Hematopoietic multipotent progenitor cell treated with erythropoietin and hydrocortisone succinate and interleukin-3 and kit ligand, for 17 days (in vitro differentiated cells): Measurements from ENCODE around the gene ZNF740.
"Not testable (repeated sequence)": the region's sequence is repeated elsewhere in the genome, so short reads cannot be mapped to it uniquely, and the experiment has no call there.

Source experiments
- DNase-seq: peaks from one replicate; pipeline ENCODE4 v3.0.0-alpha.2; 2015; ENCODE audit warnings: low spot score

The ZNF740 gene

GRCh38 chr12:53173085-53173715 lies 7.3 kb upstream of the ZNF740 start:
- DNase-seq = no peak

DNA sequence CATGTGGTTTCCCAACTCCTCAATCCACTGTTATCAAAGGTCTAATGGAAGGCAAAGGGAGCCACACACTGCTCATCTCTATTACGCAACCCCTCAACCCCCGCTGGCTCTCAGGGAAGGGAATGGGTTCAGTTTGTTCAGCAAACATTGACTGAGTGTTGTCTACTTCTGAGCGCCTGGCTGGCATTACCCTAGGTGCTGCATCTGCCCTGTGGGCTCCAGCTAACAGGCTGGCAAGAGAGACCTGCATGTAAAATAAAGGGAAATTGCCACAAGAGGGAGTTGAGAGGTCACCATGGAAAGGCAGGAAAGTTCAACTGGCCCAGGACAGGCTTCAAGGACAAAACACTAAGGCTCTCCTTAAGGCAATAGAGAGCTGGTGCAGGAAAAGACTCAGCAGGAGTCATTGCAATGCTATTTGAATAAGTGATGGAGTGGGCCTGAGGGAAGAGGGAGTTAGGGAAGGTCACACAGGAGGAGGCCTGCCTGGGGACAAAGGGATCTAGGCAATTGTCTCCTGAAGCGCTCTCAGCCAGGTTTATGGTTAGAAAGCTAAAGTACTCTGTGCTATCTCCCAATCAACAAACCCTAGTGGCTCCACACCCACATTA lies 5.5 kb upstream of the ZNF740 start:
- no peak for DNase-seq

- no peak for DNase-seq
Observed at GRCh38 chr12:53176750-53177149, 3.8 kb upstream of the ZNF740 start.

DNA sequence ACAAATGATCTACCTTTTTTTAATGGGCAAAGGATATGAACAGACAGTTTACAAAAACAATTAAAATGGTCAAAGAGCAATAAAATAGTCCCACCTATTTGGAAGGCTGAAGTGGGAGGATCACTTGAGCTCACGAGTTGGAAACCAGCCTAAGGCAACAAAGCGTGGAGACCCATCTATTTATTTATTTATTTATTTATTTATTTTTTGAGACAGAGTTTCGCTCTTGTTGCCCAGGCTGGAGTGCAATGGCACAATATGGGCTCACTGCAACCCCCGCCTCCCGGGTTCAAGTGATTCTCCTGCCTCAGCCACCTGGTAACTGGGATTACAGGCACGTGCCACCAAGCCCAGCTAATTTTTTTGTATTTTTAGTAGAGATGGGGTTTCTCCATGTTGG lies 3.1 kb upstream of the ZNF740 start:
- DNase-seq = not testable (repeated sequence)

- not testable (repeated sequence) for DNase-seq
Observed at GRCh38 chr12:53178803-53179202, 1.7 kb upstream of the ZNF740 start.

- no peak for DNase-seq
Observed at GRCh38 chr12:53179687-53180219, 769 bp upstream of the ZNF740 start.

DNA sequence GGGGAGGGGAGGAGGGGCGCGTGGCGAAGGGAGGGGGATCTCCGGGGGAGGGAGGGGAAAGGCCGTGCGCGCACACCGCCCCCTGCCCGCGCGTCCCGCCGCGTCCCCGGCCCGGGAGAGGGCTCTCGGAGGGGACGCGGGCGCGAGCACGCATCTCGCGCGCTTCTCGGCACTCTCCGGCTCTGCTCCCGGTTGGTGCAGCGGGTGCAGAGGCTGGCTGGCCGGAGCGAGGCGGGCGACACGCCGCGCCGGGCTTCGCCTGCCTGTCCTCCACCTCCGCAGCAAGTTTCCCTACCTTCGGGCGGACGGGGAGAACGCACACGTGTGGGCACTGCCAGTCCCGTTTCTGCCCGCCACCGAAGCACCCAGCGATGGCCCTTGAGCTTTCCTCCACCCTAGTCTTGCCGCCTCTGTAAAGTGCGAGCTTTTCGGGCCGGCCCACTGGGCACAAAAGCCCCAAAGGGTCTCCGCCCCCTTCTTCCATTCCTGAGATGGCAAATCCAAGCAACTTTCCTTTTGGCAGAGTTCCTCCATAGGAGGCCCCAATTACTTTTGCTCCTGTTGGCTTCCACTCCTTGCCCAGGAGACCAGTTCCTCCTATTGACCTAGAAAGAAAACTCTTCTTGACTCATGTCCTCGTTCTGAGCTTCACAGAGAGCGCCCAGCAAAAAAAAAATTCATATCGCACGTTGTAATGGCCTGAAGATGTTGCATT lies 566 bp downstream of the ZNF740 start:
- DNase-seq = no peak

GRCh38 chr12:53181935-53182334 lies 1.4 kb downstream of the ZNF740 start:
- DNase-seq = no peak

GRCh38 chr12:53182903-53183302 lies 2.4 kb downstream of the ZNF740 start:
- no peak for DNase-seq

DNA sequence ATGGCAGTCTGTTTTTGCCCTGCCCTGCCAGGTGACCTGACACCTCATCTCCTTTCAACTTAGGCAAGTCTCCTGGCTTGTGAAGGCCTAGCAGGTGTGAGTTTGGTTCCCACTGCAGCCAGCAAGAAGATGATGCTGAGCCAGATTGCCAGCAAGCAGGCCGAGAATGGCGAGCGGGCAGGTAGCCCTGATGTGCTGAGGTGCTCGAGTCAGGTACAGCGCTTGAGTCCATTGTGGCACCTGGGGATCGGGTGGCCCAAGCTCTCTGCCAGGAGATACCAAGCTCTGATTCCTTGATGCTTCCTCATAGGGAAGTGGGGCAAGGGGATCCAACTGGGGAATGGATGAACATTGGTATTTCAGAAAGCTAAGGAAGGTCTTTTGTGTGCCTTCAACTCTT lies 4.3 kb downstream of the ZNF740 start:
- no peak for DNase-seq

DNA sequence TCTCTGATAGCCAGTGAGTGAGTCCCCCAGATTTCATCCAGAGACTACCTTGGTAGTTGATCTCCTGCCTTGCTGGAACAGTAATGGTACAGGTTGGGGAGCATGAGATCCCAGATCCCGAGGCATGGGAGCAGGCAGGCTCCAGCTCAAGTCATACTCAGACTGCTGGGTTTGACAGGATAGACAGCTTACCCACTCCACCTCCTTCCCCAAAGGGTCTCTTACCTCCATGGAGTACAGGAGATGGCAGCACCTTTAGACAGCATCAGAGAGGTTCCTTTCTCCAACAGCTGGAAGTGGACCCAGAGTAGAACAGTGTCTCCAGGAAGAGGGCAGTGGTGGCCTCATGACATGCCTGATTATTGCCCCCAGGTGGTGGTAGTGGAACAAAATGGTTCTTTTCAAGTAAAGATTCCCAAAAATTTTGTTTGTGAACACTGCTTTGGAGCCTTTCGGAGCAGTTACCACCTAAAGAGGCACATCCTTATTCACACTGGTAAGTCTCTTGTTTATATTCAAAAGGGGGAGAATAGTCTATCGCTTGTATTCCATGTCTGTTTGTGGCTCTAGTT lies 5.1 kb downstream of the ZNF740 start:
- DNase-seq = no peak

GRCh38 chr12:53186745-53187144 lies 6.2 kb downstream of the ZNF740 start:
- DNase-seq = no peak

DNA sequence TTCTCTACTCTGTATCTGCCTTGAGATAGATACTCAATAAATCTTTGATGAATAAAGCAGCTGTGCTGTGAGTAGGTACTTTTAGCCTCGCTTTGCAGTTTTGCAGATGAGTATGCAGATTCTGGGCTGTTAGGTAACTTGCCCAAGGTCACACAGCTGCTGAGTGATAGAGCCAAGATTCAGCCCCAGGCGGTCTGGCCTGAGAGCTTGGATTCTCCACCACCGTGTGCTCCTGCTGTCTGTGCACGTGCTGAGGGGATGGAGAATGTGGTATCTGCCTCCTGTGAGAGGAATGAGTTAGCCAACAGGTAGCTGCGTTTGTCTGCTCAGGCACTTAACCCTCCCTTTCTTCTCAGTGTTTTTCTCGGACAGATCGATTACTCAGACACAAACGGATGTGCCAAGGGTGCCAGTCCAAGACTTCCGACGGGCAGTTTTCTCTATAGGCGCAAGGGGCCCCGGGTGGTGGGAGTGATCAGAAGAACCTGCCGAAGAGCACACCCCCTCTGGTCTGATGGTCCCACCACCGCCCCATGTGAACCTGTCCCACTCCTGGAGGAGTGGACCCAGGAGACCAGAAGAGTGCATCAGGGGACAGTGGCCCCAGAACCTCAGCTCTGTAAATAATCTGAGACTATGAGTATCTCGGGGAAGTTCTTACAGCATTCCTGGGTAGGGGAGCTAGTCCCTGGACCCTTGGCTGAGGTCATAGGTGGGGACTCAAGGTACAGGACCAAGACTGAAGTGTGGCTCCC lies 6.8 kb downstream of the ZNF740 start:
- no peak for DNase-seq

DNA sequence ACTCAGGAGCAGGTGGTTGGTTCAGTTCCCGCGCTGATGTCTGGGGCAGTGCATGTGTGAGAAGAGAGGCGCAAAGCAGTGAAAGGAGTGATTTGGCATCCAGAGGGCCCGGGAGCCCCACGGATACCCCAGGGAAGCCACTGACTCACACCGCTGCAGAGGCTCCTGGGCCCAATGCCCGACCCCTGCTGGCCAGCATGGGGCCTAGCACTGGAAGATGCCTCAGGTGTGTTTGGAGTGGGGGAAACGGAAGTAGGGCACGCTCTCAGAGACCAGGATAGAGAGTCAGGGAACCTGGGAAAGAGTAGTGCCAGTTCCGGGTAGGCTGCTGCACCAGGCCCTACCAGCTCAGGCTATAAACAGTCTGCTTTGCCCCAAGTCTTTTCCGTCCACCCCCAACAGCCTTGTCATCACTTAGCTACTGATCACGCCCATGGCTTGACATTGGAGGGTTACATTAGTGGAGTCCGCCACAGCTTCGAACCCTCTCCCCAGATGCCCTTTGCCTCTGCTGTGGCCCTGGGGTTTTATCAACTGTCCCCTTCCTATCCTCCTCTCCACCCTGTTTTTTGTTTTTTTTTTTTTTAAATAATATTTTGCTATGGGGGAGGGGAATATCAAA lies 9.7 kb downstream of the ZNF740 start:
- no peak for DNase-seq

- no peak for DNase-seq
Observed at GRCh38 chr12:53191096-53191884, 10.8 kb downstream of the ZNF740 start.

GRCh38 chr12:53191885-53192530 lies 11.5 kb downstream of the ZNF740 start:
- no peak for DNase-seq

DNA sequence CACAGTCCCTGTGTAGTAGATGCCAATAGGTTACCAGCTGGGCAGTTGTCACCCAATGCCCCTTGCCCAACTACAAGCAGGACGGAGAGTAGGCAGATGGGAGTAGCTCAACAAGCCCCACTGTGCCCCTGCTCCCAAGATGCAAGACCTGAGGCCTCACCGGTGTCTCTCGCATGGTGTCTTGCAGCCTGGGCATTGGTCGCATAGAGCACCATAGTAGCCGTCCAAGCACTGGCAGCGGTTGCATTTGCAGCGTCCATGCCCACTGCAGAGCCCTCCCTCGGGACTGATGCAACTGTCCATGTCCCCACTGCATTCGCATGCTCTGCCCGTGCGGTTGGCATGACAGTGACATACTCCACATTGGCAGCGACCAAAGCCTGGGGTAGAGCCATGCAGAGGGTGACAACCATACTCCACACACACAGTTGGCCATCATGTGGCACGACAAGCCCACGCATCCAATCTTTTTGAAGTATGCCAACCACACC lies 12.1 kb downstream of the ZNF740 start:
- DNase-seq = no peak

GRCh38 chr12:53193040-53193439 lies 12.5 kb downstream of the ZNF740 start:
- DNase-seq = no peak

DNA sequence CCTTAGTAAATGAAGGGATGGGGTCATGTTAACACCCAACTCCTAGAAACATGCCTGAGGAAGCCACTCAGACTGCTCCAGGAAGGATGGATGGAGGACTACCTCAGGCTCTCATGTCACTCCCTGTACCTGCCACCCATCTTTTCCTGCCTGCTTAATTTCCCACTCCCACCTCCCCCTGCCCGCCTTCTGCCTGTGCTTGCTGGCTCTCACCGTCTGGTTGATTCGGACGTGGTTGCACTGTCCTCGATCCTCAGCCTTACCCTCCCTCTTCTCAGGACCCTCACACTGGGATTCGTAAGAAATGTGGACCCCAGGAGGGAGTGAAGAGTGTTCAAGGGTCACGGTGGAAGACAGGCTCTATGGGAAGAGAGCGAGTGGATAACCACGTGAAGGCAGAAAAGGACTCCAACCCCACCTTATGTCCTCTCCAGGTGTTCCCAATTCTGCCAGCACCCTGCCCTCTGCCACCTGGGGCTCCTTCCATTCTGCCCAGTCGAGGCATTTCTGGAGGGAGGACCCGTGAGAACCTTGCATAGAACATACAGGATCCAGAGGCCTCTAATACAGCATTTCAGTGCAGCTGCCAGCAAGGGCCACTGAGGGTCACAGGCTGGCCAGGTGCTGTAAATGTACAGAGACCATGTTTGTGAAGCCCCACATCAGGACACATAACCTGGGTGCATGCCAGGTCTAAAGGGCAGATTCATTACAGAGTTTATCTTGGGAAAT lies 13.6 kb downstream of the ZNF740 start:
- DNase-seq = no peak
